Sigmoid colon (tissue), 7 donors: Measurements from ENCODE around the gene ARSB. TPM values are rescaled to one million over a fixed set of nuclear protein-coding genes. Genes with fewer than 3 reads are reported as not detected.

Experiments used
- DNase-seq: peaks from one replicate; pipeline ENCODE4 v3.0.0-alpha.2; 2019
- H3K27ac ChIP-seq, 4 donors: fragments of 200-600 bp; sonication (generic); one replicate each; pipeline ENCODE4 v1.5.1; 2016 to 2019; ENCODE audit warnings: mild to moderate bottlenecking in 1 of 4
- H3K27me3 ChIP-seq, 3 donors: fragments of 200-600 bp; sonication (generic); one replicate each; pipeline ENCODE4 v1.5.1; 2019; ENCODE audit warnings: mild to moderate bottlenecking in 1 of 3
- H3K36me3 ChIP-seq, 4 donors: fragments of 200-600 bp; sonication (generic); one replicate each; pipeline ENCODE4 v1.5.1; 2016 to 2019
- H3K4me1 ChIP-seq, 4 donors: fragments of 200-600 bp; sonication (generic); one replicate each; pipeline ENCODE4 v1.5.1; 2017 to 2019
- H3K4me3 ChIP-seq, 4 donors: fragments of 200-600 bp; sonication (generic); one replicate each; pipeline ENCODE4 v1.5.1; 2017 to 2019; ENCODE audit warnings: mild to moderate bottlenecking in 2 of 4, moderate library complexity in 1 of 4
- H3K9me3 ChIP-seq, 4 donors: fragments of 200-600 bp in 3 of 4; sonication (generic) in 3 of 4; one replicate each; pipeline versions ENCODE4 v1.5.1 to v1.6.1; 2013 to 2019
- CTCF ChIP-seq, 4 experiments: fragments of 450-650 bp in 3 of 4; fragments of 200-600 bp in 1 of 4; IDR thresholded peaks; one replicate each; pipeline ENCODE4 v1.5.1; 2016 to 2019; ENCODE audit warnings: antibody characterized with exemption in 4 of 4, mild to moderate bottlenecking in 3 of 4, moderate library complexity in 2 of 4
- EP300 ChIP-seq, 4 donors: sonication (generic); formaldehyde crosslinking; IDR thresholded peaks; one replicate each; pipeline ENCODE4 v1.6.1; 2017; ENCODE audit warnings: antibody characterized with exemption in 4 of 4
- POLR2A ChIP-seq, 2 donors: fragments of 450-650 bp; IDR thresholded peaks; one replicate each; pipeline ENCODE4 v1.6.1; 2016; ENCODE audit warnings: antibody characterized with exemption in 2 of 2, mild to moderate bottlenecking in 2 of 2, moderate library complexity in 2 of 2
- POLR2AphosphoS5 ChIP-seq, 4 donors: sonication (generic); formaldehyde crosslinking; IDR thresholded peaks; one replicate each; pipeline ENCODE4 v1.6.1; 2017; ENCODE audit warnings: antibody characterized with exemption in 4 of 4
- WGBS, 2 donors: extraction: QIAGEN DNeasy Blood & Tissue Kit; methylation state at CpG; one replicate each; pipeline ENCODE4 v1.1.7; 2013; 5-methylcytosine and 5-hydroxymethylcytosine counted together
- intact Hi-C: fragments of 100-400 bp; cut with DNase I; formaldehyde crosslinking; loops from one replicate; pipeline ENCODE4 v1.15.1; 2023
- polyA plus RNA-seq, 3 donors: library from polyadenylated mRNA; stranded (reverse); fragments of 200-250 nt; gene quantifications; one replicate each; pipeline ENCODE4 v1.2.3, GENCODE V29; 2013
- total RNA-seq, 4 donors: library from RNA; depleted of rRNA; stranded (reverse); fragments of >200 nt; gene quantifications; one replicate each; pipeline ENCODE4 v1.1.0, GENCODE V29; 2016
- donor health status: healthy with polysubstance abuse.
- donor health status: Bipolar disorder and iron deficiency.
- donor health status: healthy.

Gene ARSB
- total and polyA plus RNA-seq, 7 donors = 1.2 to 22.2 (median 8.6) TPM

GRCh38 chr5:78823196-78823595 lies 161.9 kb downstream of the ARSB start:
- H3K4me1 ChIP-seq = peaks cover 0 to 29% (median 9%) of the 10 kb centered on the region in 4 donors
- H3K4me3 ChIP-seq = no peak overlapping the region
- intact Hi-C loops = no loop called here
- H3K27me3 ChIP-seq = no peaks in the 10 kb centered on the region
- TF ChIP-seq POLR2A (IDR thresholded peaks at IDR 0.05) (no peak), EP300 (IDR thresholded peaks at IDR 0.05) (no peak), POLR2AphosphoS5 (IDR thresholded peaks at IDR 0.05) (no peak), CTCF (IDR thresholded peaks at IDR 0.05) (no peak)
- H3K9me3 ChIP-seq = no peaks in the 10 kb centered on the region
- no peak for DNase-seq
- H3K27ac ChIP-seq = no peak overlapping the region
- no peaks in the 10 kb centered on the region for H3K36me3 ChIP-seq
- 92 to 96% methylated on average over 1 of the region's 1 CpG for WGBS, 2 donors

- no peak for DNase-seq
- intact Hi-C loops = no loop called here
- Histone ChIP-seq H3K36me3 (no peaks in the 10 kb centered on the region), H3K4me1 (peaks cover 0 to 29% (median 9%) of the 10 kb centered on the region in 4 donors), H3K27me3 (no peaks in the 10 kb centered on the region), H3K4me3 (no peak overlapping the region), H3K27ac (no peak overlapping the region), H3K9me3 (no peaks in the 10 kb centered on the region)
- TF ChIP-seq EP300 (IDR thresholded peaks at IDR 0.05) = no peak
- WGBS, 2 donors = 84 to 89% methylated on average over 2 of the region's 2 CpGs
These were observed 163.5 kb downstream of the ARSB start for GRCh38 chr5:78821536-78822021.

GRCh38 chr5:78819707-78820106 lies 165.4 kb downstream of the ARSB start:
- no peak overlapping the region for H3K4me3 ChIP-seq
- TF ChIP-seq EP300 (IDR thresholded peaks at IDR 0.05) (no peak), POLR2AphosphoS5 (IDR thresholded peaks at IDR 0.05) (no peak), POLR2A (IDR thresholded peaks at IDR 0.05) (no peak), CTCF (IDR thresholded peaks at IDR 0.05) (no peak)
- DNase-seq = no peak
- H3K27ac ChIP-seq = no peak overlapping the region
- no peaks in the 10 kb centered on the region for H3K27me3 ChIP-seq
- H3K36me3 ChIP-seq = no peaks in the 10 kb centered on the region
- no peaks in the 10 kb centered on the region for H3K9me3 ChIP-seq
- WGBS, 2 donors = 86 to 96% methylated on average over 1 of the region's 1 CpG
- peaks cover 0 to 19% (median 7%) of the 10 kb centered on the region in 4 donors for H3K4me1 ChIP-seq
- intact Hi-C loops = no loop called here

GRCh38 chr5:78819166-78819565 lies 165.9 kb downstream of the ARSB start:
- Histone ChIP-seq H3K4me1 (peaks cover 0 to 14% (median 7%) of the 10 kb centered on the region in 4 donors), H3K27ac (no peak overlapping the region), H3K36me3 (no peaks in the 10 kb centered on the region), H3K9me3 (no peaks in the 10 kb centered on the region), H3K27me3 (no peaks in the 10 kb centered on the region), H3K4me3 (no peak overlapping the region)
- WGBS, 2 donors = 77 to 94% methylated on average over 3 of the region's 3 CpGs
- intact Hi-C loops = no loop called here
- TF ChIP-seq POLR2AphosphoS5 (IDR thresholded peaks at IDR 0.05) (no peak), CTCF (IDR thresholded peaks at IDR 0.05) (no peak), POLR2A (IDR thresholded peaks at IDR 0.05) (no peak), EP300 (IDR thresholded peaks at IDR 0.05) (no peak)
- no peak for DNase-seq

- TF ChIP-seq POLR2A (IDR thresholded peaks at IDR 0.05) (no peak), CTCF (IDR thresholded peaks at IDR 0.05) (no peak), EP300 (IDR thresholded peaks at IDR 0.05) (no peak), POLR2AphosphoS5 (IDR thresholded peaks at IDR 0.05) (no peak)
- Histone ChIP-seq H3K4me3 (no peak overlapping the region), H3K4me1 (peaks cover 0 to 15% (median 9%) of the 10 kb centered on the region in 4 donors), H3K27ac (no peak overlapping the region), H3K36me3 (no peaks in the 10 kb centered on the region), H3K27me3 (no peaks in the 10 kb centered on the region), H3K9me3 (no peaks in the 10 kb centered on the region)
- 97 to 99% methylated on average over 3 of the region's 3 CpGs for WGBS, 2 donors
- DNase-seq = no peak
- intact Hi-C loops = no loop called here
These were observed 168.9 kb downstream of the ARSB start for GRCh38 chr5:78816143-78816765.
